Prostate gland (tissue), 2 donors: ENCODE data around the gene NTM.

Experiments used
- CTCF ChIP-seq, 4 experiments: fragments of 200-600 bp in 2 of 4; fragments of 450-650 bp in 2 of 4; sonication (generic) in 2 of 4; IDR thresholded peaks; 1 replicate in 3 of 4; 2 replicates in 1 of 4; pipeline ENCODE4 v1.5.1; 2016 to 2019; ENCODE audit warnings: antibody characterized with exemption in 4 of 4, mild to moderate bottlenecking in 2 of 4, moderate library complexity in 2 of 4
- POLR2A ChIP-seq: fragments of 450-650 bp; IDR thresholded peaks from one replicate; pipeline ENCODE4 v1.6.1; 2016; ENCODE audit warnings: antibody characterized with exemption, mild to moderate bottlenecking
- POLR2AphosphoS5 ChIP-seq: sonication (generic); formaldehyde crosslinking; IDR thresholded peaks from one replicate; pipeline ENCODE4 v1.6.1; 2017; ENCODE audit warnings: antibody characterized with exemption

- TF ChIP-seq CTCF (IDR thresholded peaks at IDR 0.05) (no peak), POLR2A (no peak), POLR2AphosphoS5 (no peak)
These were observed 767.0 kb downstream of the NTM start for GRCh38 chr11:132137289-132137980.
